Neural cell (in vitro differentiated cells): ENCODE data around the gene AOC2. TPM values are rescaled to one million over a fixed set of nuclear protein-coding genes. Genes with fewer than 3 reads are reported as not detected.

Source experiments
- H2AFZ ChIP-seq: fragments of 200-600, 300-800 bp; sonication (generic), shearing (Covaris generic); 2 replicates; pipeline ENCODE4 v1.6.0; 2014; ENCODE audit warnings: low read depth, mild to moderate bottlenecking, antibody characterized with exemption, low read length, moderate library complexity
- H3F3A ChIP-seq: fragments of 200-600 bp; shearing (Covaris generic); 2 replicates; pipeline ENCODE4 v1.6.1; 2016; ENCODE audit warnings: mild to moderate bottlenecking, moderate library complexity, mixed read lengths, antibody characterized with exemption, low read length; ENCODE audit not compliant: insufficient read depth, poor library complexity, severe bottlenecking
- H3K27ac ChIP-seq: fragments of 200-600, 300-800 bp; sonication (generic), shearing (Covaris generic); 2 replicates; pipeline ENCODE4 v1.5.1; 2014; ENCODE audit warnings: mild to moderate bottlenecking, low read length, moderate library complexity
- H3K27me3 ChIP-seq: fragments of 300-800, 200-600 bp; sonication (generic), shearing (Covaris generic); 2 replicates; pipeline ENCODE4 v1.6.0; 2014; ENCODE audit warnings: mild to moderate bottlenecking, low read depth, low read length, moderate library complexity; ENCODE audit not compliant: insufficient read depth
- H3K36me3 ChIP-seq: fragments of 300-800, 200-600 bp; sonication (generic), shearing (Covaris generic); 2 replicates; pipeline ENCODE4 v1.5.1; 2014; ENCODE audit warnings: mild to moderate bottlenecking, antibody characterized with exemption, low read length, moderate library complexity; ENCODE audit not compliant: insufficient read depth
- H3K4me2 ChIP-seq: fragments of 300-800, 200-600 bp; sonication (generic), shearing (Covaris generic); 2 replicates; pipeline ENCODE4 v1.6.0; 2014; ENCODE audit warnings: mild to moderate bottlenecking, low read length
- H3K4me3 ChIP-seq: fragments of 300-800, 200-600 bp; sonication (generic), shearing (Covaris generic); 2 replicates; pipeline ENCODE4 v1.5.1; 2014; ENCODE audit warnings: mild to moderate bottlenecking, low read length, moderate library complexity
- H3K79me2 ChIP-seq: fragments of 200-600 bp; shearing (Covaris generic); replicated peaks from 2 replicates; pipeline ENCODE4 v1.6.0; 2014; ENCODE audit warnings: mild to moderate bottlenecking, low read length, moderate library complexity; ENCODE audit not compliant: insufficient read depth
- H3K9ac ChIP-seq: fragments of 300-800, 200-600 bp; sonication (generic), shearing (Covaris generic); 2 replicates; pipeline ENCODE4 v1.6.1; 2016; ENCODE audit warnings: mild to moderate bottlenecking, low read length, mixed read lengths
- H3K9me2 ChIP-seq: fragments of 200-600 bp; shearing (Covaris generic); 2 replicates; pipeline ENCODE4 v1.6.1; 2016; ENCODE audit warnings: mild to moderate bottlenecking, low read length, mixed read lengths; ENCODE audit not compliant: insufficient read depth
- H3K9me3 ChIP-seq: fragments of 200-600, 300-800 bp; sonication (generic), shearing (Covaris generic); 2 replicates; pipeline ENCODE4 v1.6.1; 2016; ENCODE audit warnings: mild to moderate bottlenecking, mixed run types, low read length, moderate library complexity, mixed read lengths
- H4K20me1 ChIP-seq: fragments of 200-600 bp; shearing (Covaris generic); 2 replicates; pipeline ENCODE4 v1.6.1; 2016; ENCODE audit warnings: mild to moderate bottlenecking, mixed run types; ENCODE audit not compliant: insufficient read depth
- CTCF ChIP-seq: fragments of 450-650 bp; IDR thresholded peaks from 2 replicates; pipeline ENCODE4 v1.5.1; 2014; ENCODE audit warnings: antibody characterized with exemption, mild to moderate bottlenecking, moderate library complexity; ENCODE audit not compliant: poor library complexity, severe bottlenecking
- EP300 ChIP-seq: fragments of 450-650 bp; conservative IDR thresholded peaks from 2 replicates; pipeline ENCODE4 v1.6.1; 2014; ENCODE audit warnings: antibody characterized with exemption, mild to moderate bottlenecking, moderate library complexity; ENCODE audit not compliant: poor library complexity, severe bottlenecking
- EZH2 ChIP-seq: fragments of 200-600, 300-800 bp; shearing (Covaris generic), sonication (generic); IDR thresholded peaks from 2 replicates; pipeline ENCODE4 v1.6.1; 2014; ENCODE audit warnings: antibody characterized with exemption, low read length, borderline replicate concordance, mild to moderate bottlenecking; ENCODE audit not compliant: insufficient read depth, poor library complexity, severe bottlenecking
- MXI1 ChIP-seq: fragments of 450-650 bp; conservative IDR thresholded peaks from 2 replicates; pipeline ENCODE4 v1.6.1; 2014; ENCODE audit warnings: antibody characterized with exemption, mild to moderate bottlenecking; ENCODE audit not compliant: poor library complexity, severe bottlenecking
- POLR2AphosphoS5 ChIP-seq: IDR thresholded peaks from 2 replicates; pipeline ENCODE4 v1.6.1; 2012
- RAD21 ChIP-seq: fragments of 450-650 bp; conservative IDR thresholded peaks from 2 replicates; pipeline ENCODE4 v1.6.1; 2014; ENCODE audit warnings: antibody characterized with exemption, mild to moderate bottlenecking, moderate library complexity
- REST ChIP-seq: IDR thresholded peaks from 2 replicates; pipeline ENCODE4 v1.6.1; 2012; ENCODE audit warnings: borderline replicate concordance
- SMC3 ChIP-seq: fragments of 450-650 bp; conservative IDR thresholded peaks from 2 replicates; pipeline ENCODE4 v1.6.1; 2014; ENCODE audit warnings: antibody characterized with exemption, mild to moderate bottlenecking, moderate library complexity; ENCODE audit not compliant: poor library complexity
- TAF1 ChIP-seq: IDR thresholded peaks from 2 replicates; pipeline ENCODE4 v1.6.1; 2012; ENCODE audit warnings: low read depth
- polyA plus RNA-seq: library from polyadenylated mRNA; depleted of rRNA; stranded (reverse); fragments of >200 nt; gene quantifications from 2 replicates; pipeline ENCODE4 v1.2.3, GENCODE V29; 2014

Gene AOC2
- polyA plus RNA-seq, 1 donor from 2014 or later, result 2.8 TPM

- Histone ChIP-seq H3K27me3 (no peaks in the 10 kb centered on the region), H3F3A (no peaks in the 10 kb centered on the region), H3K27ac (no peak overlapping the region), H4K20me1 (no peaks in the 10 kb centered on the region), H3K9ac (no peak overlapping the region), H3K79me2 (no peaks in the 10 kb centered on the region), H3K4me2 (no peak overlapping the region), H2AFZ (no peak overlapping the region), H3K9me2 (no peaks in the 10 kb centered on the region), H3K9me3 (peaks cover 9% of the 10 kb centered on the region), H3K4me3 (no peak overlapping the region), H3K36me3 (no peaks in the 10 kb centered on the region)
- TF ChIP-seq SMC3, result no peak
- no peak for TF ChIP-seq REST
- no peak for TF ChIP-seq EZH2
- TF ChIP-seq RAD21, result no peak
- TF ChIP-seq EP300, result no peak
- TF ChIP-seq MXI1, result no peak
- no peak for TF ChIP-seq TAF1
- TF ChIP-seq POLR2AphosphoS5, result no peak
- TF ChIP-seq CTCF, result no peak
Measured at GRCh38 chr17:42872251-42872965, 28.0 kb downstream of the AOC2 start.

GRCh38 chr17:42873315-42873714 lies 28.9 kb downstream of the AOC2 start:
- Histone ChIP-seq H2AFZ (no peak overlapping the region), H3K27ac (no peak overlapping the region), H3K9me3 (peaks cover 9% of the 10 kb centered on the region), H3K36me3 (no peaks in the 10 kb centered on the region), H4K20me1 (no peaks in the 10 kb centered on the region), H3K9me2 (no peaks in the 10 kb centered on the region), H3F3A (no peaks in the 10 kb centered on the region), H3K4me3 (no peak overlapping the region), H3K79me2 (no peaks in the 10 kb centered on the region), H3K4me2 (no peak overlapping the region), H3K9ac (no peak overlapping the region), H3K27me3 (no peaks in the 10 kb centered on the region)
- TF ChIP-seq POLR2AphosphoS5, result no peak
- TF ChIP-seq TAF1, result no peak
- no peak for TF ChIP-seq MXI1
- no peak for TF ChIP-seq RAD21
- TF ChIP-seq CTCF, result no peak
- TF ChIP-seq REST, result no peak
- TF ChIP-seq EZH2, result no peak
- no peak for TF ChIP-seq EP300
- no peak for TF ChIP-seq SMC3
